NCI-H460 (cell line): Measurements from ENCODE around the gene GPR153. TPM values are rescaled to one million over a fixed set of nuclear protein-coding genes. Genes with fewer than 3 reads are reported as not detected.

ENCODE experiments used
- DNase-seq: peaks from one replicate; pipeline ENCODE4 v3.0.0-alpha.2; 2016; ENCODE audit warnings: low read depth; ENCODE audit errors: extremely low read depth
- total RNA-seq: library from RNA; depleted of rRNA; stranded (reverse); fragments of >200 nt; shearing (Covaris generic); gene quantifications from 2 replicates; pipeline ENCODE4 v1.2.3, GENCODE V29; 2014

Gene GPR153
- total RNA-seq, 1 experiment from 2014 or later: 0.62 TPM

GRCh38 chr1:6287431-6287886 is 26.6 kb upstream of the GPR153 start:
- no peak for DNase-seq

DNA sequence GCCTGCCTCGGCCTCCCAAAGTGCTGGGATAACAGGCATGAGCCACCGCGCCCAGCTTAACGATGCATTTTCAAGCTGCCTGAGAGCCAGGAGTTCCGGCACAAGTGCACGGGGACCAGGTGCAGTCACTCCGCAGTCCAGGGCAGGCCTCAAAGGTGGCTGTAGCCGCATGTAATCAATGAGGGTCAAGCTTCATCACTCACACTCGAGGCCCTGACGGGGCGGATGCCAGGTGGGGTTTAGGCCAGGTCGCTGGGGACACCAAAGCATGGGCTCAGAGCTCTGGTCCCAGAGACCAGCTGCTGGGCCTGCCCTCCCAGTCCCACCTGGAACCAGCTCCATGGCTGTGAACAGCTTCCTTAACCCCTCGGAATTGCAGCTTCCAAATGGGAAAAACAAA is 26.1 kb upstream of the GPR153 start:
- DNase-seq: no peak

- no peak for DNase-seq
Measured at GRCh38 chr1:6286266-6286665, 25.4 kb upstream of the GPR153 start.

DNA sequence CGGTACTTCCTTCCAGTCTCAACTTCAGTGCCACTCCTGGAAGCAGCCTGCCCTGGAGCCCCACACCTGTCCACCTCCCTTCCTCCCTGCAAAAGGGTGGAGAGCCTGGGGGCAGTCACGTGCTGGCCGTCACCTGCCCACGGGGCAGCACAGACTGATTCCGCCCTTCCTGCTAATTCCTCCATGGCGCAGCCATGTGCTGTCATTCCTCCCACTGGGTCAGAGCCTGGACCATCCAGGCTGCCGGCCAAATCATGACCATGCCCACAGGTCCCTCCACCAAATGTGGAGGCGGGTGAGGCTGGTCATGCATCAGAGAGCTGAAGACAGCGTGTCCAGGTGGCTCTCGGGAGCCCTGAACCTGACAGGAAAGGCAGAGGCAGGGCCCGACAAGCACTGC is 24.4 kb upstream of the GPR153 start:
- DNase-seq: no peak

DNA sequence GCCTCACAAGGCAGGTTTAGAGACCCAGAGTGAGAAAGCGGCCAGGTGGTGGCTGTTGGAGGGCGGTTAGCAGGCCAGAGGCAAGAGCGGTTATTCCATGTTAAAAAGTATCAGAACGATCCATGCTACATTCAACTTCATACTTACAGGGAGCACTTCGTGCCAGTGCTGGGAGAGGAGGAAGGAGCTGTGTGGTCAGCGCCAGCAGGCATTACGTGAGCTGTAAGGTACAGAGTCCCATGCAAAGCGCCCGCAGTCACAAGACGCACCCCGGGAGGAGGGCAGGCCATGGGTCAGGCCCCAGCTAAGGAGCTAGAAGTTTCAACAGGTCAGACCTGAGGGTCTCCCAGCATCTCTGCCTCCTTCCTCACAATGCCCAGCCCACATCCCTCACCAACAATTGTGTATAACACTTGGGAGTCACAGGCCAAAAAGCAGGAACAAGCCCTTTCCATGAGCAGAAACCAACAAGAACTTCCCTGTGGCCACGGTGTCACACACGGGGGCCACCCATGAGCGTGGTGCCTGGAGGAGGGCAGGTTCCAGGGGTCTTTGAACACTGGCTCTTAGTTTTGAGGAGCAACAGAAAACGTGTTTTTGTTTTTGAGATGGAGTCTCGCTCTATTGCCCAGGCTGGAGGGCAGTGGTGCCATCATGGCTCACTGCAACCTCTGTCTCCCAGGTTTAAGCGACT is 21.8 kb upstream of the GPR153 start:
- DNase-seq: no peak

- no peak for DNase-seq
Measured at GRCh38 chr1:6281511-6282402, 20.9 kb upstream of the GPR153 start.

- DNase-seq: no peak
Measured at GRCh38 chr1:6280761-6281451, 20.0 kb upstream of the GPR153 start.

DNA sequence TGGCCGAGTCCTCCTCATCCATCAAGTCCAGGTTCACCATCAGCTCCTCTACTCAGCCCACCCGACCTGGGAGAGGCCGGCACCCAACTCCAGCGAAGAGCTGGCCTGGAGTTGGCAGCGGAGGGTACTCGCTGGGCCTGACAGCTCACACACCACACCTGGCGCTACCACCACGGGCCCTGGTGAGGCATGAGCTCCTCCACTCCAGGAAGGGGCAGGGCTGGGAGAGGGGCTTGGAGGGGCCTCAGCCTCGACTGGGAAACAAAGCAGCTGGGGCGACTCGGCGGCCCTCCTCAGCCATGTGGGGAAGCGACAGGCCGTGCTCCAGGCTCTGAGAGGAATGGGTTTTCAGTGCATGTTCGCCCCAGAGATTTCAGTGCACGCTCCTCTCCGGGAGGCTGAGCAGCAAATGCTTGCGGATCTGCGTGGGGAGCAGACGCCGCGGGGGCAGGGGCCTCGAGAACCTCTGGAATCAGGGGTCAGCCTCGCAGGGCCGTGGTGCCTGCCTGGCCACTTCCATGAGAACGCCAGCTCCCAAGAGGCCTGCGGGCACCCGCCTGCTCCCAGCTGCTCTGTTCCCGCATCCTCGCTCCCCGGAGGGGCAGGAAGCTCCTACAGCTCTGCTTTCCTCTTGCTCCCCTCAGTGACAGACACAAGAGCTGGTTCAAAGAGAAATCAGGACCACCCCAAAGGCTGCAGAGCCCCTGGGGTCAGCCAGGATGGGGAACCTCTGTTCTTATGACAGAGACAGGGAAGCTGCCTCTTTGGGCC is 18.9 kb upstream of the GPR153 start:
- DNase-seq: no peak

- DNase-seq: no peak
Measured at GRCh38 chr1:6279066-6279465, 18.2 kb upstream of the GPR153 start.

- no peak for DNase-seq
Measured at GRCh38 chr1:6278263-6278662, 17.4 kb upstream of the GPR153 start.

- DNase-seq: no peak
Measured at GRCh38 chr1:6276811-6277555, 16.1 kb upstream of the GPR153 start.

- DNase-seq: no peak
Measured at GRCh38 chr1:6275826-6276782, 15.2 kb upstream of the GPR153 start.

DNA sequence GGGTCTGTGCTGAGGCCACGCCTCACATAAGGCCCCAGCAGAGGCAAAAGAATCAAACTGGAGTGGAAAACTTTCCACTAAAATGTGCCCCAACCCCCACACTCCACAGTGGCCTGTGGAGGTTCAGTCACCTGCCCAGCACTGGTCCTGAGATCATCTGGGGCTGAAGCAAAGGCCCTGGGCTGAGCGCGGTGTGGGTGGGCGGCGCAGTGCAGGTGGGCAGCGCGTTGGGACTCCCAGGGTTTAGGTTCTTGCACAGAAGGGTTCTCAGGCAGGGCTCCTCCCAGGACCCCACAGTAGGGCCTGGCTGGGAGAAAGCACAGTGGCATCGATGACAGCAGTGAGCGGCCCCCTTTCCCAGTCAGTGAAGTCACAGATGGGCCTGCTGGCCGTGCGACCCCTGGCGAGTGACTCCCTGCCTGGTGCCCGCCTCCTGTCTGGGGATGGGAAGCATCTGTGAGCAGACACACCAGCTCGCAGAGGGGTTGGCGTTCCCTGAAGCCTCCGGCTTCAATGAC is 13.8 kb upstream of the GPR153 start:
- no peak for DNase-seq

DNA sequence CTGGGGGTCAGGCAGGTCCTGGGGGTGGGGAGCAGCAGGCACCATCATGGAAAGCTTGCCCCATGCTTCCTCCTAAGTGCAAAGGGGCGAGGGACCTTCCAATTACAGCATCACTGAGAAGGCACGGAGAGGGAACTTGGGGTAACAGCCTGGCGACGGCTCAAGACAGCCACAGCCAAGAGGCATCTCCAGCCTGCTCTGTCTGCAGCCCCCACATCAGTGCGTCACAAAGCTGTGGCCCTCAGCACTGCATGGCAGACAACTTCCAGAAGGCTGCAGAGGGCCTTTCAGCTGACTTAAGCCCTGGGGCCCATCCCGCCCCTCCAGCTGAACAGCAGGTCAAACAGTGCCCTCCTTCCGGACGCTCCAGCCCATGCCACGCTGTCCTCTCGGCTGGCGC is 13.2 kb upstream of the GPR153 start:
- DNase-seq: no peak

GRCh38 chr1:6273380-6273891 is 12.5 kb upstream of the GPR153 start:
- DNase-seq: no peak

- DNase-seq: no peak
Measured at GRCh38 chr1:6272868-6273267, 12.0 kb upstream of the GPR153 start.

DNA sequence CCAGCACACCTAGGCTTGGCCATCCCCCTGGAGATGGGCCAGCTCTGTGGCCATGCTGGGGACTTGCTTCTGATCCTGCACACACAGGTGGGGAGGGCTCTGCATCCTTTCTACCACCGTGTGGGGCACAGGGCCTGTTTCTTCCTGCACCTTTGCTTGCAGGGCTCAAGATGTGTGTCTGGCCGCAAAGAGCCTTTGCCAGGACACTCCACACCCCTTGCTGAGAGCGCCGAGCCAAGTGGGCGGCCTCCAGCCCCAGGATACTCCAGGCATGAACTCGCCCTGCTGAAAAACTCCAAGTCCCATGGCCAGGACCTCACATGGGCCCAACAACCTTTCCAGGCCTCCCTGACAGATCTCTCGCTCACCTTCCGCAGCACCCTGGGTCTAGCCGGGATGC is 11.6 kb upstream of the GPR153 start:
- no peak for DNase-seq

- no peak for DNase-seq
Measured at GRCh38 chr1:6271554-6271953, 10.7 kb upstream of the GPR153 start.
